ENCODE measurements around the gene ACTR6.
"Not testable (repeated sequence)": the region's sequence is repeated elsewhere in the genome, so short reads cannot be mapped to it uniquely, and the experiment has no call there.

The ACTR6 gene

DNA sequence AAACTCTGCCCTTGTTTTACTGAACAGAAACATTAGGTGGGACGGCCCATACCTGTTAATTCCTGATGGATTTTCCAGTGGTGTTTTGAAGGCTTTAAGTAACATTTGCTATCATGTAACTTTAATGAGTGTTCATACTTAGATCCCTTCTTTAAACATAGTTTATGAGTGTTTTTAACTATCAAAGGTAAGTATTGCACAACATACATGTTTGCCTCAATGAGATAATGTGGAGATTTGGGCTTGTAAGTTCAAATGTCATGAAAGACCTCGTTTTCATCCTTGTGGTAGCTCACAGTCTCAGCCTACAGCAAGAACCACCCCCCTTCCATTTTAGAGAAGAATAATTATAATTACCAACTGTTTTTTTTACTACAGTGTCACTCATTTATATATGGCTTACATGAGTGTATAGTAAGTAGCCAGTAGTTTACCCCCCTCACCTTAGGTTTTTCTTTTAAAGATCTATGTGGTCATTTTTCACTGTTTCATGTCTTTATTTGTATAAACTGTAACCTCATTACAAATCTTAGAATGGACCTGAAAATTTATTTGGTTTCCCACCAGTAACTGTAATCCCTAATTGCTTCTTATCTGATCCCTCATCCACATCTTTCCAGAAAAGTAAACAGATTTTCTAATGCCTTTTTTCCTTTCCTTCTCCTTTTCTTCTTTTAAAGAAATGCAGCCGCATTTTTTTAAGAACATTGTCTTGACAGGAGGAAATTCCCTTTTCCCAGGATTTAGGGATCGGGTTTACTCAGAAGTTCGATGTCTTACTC is 18.9 kb downstream of the ACTR6 start:
- no peak for DNase-seq (ENCODE audit: low read depth, low spot score)

- DNase-seq (ENCODE audit: low read depth, low spot score), result no peak
Measured at GRCh38 chr12:100221523-100221922, 20.9 kb downstream of the ACTR6 start.

DNA sequence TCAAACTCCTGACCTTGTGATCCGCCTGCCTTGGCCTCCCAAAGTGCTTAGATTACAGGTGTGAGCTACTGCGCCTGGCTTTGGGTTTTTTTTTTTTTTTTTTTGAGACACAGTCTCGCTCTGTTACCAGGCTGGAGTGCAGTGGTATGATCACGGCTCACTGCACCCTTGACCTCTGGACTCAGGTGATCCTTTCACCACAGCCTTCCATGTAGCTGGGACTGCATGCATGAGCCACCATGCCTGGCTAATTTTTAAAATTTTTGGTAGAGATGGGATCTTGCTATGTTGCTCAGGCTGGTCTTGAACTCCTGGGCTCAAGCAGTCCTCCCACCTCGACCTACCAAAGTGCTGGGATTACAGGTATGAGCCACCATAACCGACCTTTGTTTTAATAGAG is 21.6 kb downstream of the ACTR6 start:
- DNase-seq (ENCODE audit: low read depth, low spot score), result not testable (repeated sequence)

DNA sequence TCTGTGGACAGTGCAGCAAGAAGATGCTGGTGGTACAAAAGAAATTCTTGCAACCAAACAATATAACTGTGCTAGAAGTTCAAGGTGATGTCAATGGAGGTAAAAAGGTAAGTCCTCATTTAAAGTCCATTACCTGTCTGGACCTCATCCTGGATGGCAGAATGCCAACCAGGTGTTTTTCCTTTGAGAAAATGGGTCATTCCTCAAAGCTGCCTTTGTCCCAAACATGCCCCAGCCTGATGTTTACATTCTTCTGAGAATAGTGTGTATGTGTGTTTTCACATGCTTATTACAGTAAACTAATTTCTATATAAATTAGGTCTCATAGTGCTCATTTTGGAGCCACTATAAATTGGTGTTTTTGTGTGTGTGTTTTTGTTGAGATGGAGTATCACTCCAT is 24.9 kb downstream of the ACTR6 start:
- no peak for DNase-seq (ENCODE audit: low read depth, low spot score)

GRCh38 chr12:100229036-100229635 is 28.5 kb downstream of the ACTR6 start:
- DNase-seq (ENCODE audit: low read depth, low spot score), result no peak

- no peak for DNase-seq (ENCODE audit: low read depth, low spot score)
Measured at GRCh38 chr12:100229876-100230275, 29.3 kb downstream of the ACTR6 start.

DNA sequence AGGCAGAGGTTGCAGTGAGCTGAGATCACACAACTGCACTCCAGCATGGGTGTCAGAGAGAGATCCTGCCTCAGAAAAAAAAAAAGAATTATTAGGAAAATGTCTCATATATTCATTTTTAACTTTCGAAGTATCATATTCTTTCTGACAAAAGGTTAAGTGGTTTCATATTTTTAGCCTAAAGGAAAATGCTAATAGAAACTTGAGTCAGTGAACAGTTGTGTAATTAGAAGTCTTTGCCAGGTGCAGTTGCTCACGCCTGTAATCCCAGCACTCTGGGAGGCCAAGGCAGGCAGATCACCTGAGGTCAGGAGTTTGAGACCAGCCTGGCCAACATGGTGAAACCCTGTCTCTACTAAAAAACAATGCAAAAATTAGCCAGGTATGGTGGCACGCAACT is 31.3 kb downstream of the ACTR6 start:
- not testable (repeated sequence) for DNase-seq (ENCODE audit: low read depth, low spot score)

DNA sequence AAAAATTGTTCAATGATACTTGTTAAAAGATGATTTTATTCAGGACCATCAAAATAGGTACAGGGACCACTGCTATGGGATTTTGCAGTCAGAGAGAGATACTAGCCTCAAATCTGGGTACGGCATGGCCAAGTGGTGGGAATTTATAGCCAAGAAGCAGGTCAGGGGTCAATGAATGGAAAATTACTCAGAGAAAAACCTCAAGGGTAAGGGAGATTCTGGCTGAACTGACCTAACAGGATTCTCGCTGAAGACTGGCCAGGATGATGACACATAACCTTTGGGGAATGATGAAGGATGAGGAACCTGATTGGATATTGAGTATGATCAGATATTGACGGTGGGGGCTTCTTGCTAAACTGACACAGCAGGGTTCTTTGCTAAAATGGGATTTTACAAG is 33.6 kb downstream of the ACTR6 start:
- no peak for DNase-seq (ENCODE audit: low read depth, low spot score)

DNA sequence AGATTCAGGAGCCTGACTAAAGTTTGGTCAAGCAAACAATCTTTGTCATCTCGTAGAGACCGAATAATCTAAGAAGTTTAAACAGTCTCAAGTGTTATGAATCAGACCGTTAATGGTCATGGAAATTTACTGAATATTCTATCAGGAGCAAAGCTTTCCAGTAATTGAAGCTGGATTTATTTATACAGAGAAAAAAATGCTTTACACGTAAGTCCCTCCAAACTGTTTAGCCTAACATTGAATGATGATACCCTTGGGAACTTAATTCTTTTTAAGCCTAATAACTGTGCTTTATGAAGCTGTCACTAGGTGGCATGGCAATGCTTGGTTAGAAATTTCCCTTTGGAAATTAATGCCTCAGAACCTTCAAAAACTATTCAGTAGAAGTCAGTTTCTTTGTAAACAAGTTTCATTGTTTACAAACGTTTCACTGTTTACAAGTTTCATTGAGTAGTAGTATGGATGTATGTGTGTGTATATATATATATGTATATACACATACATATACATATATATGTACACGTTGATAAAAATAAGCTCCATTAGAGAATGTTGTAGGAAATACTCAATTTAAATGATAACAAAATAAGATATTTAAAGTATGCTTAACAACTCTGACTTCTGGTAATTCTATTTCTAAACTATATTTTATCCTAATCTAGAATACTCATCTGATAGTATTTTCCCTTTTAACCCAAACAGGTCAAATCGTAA is 34.1 kb downstream of the ACTR6 start:
- peak; percentile 20 for DNase-seq (ENCODE audit: low read depth, low spot score)

DNA sequence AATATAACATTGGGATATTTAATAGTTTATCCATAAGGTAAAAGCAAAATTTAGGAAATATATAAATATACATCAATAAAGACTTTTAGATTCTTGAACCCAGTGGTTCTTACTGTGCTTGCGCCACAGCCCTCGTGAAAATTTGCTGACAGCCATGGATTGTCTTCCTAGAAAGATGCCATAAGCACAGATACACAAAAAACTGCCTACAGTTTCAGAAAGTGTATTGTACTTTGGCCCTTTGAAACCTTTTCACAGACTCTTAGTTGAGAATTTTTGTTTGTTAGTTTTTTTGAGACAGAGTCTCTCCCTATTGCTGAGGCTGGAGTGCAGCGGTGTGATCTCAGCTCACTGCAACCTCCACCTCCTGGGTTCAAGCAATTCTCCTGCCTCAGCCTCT is 38.2 kb downstream of the ACTR6 start:
- DNase-seq (ENCODE audit: low read depth, low spot score), result no peak

GRCh38 chr12:100239589-100239988 is 39.0 kb downstream of the ACTR6 start:
- no peak for DNase-seq (ENCODE audit: low read depth, low spot score)

GRCh38 chr12:100243137-100243536 is 42.5 kb downstream of the ACTR6 start:
- DNase-seq (ENCODE audit: low read depth, low spot score), result no peak

GRCh38 chr12:100247765-100248164 is 47.1 kb downstream of the ACTR6 start:
- no peak for DNase-seq (ENCODE audit: low read depth, low spot score)

- DNase-seq (ENCODE audit: low read depth, low spot score), result no peak
Measured at GRCh38 chr12:100248886-100249285, 48.3 kb downstream of the ACTR6 start.

GRCh38 chr12:100249941-100250340 is 49.3 kb downstream of the ACTR6 start:
- no peak for DNase-seq (ENCODE audit: low read depth, low spot score)

GRCh38 chr12:100251917-100252316 is 51.3 kb downstream of the ACTR6 start:
- DNase-seq (ENCODE audit: low read depth, low spot score), result no peak

DNA sequence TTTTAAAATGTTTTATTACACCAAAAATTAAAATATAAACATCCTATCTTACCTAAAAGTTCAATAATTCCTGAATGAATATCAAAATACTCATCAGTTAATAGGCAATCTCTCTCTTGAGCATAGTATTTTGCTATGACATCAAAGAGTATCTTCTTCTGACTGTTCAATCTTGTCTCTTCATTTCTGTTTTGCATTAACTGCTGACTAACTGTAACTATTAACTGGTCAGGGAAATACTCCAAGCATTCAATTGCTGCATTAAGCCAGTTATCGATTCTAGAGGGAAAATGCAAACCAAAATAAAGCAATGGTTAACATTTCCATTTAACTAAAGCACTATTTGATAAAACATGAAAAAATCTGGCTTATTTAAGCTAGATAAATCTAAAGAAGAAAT is 52.8 kb downstream of the ACTR6 start:
- DNase-seq (ENCODE audit: low read depth, low spot score), result no peak

DNA sequence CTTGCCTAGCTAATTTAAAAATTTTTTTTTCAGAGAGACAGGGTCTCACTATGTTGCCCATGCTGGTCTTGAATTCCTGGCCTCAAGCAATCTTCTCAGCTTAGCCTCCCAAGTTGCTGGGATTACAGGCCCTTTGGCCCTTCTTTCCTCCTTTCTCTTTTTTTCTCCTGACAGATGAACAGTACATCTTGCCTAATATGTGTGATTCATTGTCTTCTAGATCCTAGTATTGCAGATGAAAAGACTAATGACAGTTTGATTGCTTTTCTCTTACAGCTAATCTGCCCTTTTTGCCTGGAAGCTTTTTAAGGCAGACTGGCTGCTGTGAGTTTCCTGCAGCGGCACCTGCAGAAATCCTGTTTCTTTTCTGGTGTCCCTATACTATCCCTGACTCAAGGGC is 54.3 kb downstream of the ACTR6 start:
- DNase-seq (ENCODE audit: low read depth, low spot score), result no peak

DNA sequence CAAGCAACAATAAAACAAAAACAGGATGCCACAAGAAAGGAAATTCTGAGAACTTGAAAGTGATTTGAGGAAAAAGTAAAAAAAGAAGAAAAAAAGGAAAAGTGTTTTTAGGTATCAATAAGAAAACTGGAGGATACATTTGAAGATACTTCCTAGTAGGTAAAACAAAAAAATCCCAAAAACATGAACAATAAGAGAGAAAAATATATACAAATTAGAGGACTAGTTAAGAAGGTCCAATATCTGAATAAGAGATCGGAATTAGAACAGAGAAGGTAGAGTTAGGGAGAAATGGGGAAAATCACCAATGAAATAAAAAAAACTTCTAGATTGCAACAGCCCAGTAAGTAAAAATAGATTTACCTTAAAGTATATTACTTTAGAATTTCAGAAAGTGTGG is 57.5 kb downstream of the ACTR6 start:
- no peak for DNase-seq (ENCODE audit: low read depth, low spot score)

DNA sequence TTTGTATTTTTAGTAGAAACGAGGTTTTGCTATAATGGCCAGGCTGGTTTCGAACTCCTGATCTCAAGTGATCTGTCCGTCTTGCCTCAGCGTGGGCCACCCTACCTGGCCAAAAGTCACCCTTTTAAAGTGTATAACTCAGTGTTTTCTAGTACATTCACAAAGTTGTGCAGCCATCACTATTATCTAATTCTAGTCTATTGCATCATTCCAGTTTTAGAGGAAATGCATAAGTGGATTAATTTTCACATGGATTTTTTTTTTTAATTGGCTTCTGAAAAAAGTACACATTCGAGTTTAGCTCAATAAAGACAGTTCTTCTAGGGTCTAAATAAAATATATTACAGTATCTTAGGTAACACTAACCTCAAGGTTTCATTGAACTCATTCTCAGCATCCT is 62.5 kb downstream of the ACTR6 start:
- DNase-seq (ENCODE audit: low read depth, low spot score), result no peak

- DNase-seq (ENCODE audit: low read depth, low spot score), result not testable (repeated sequence)
Measured at GRCh38 chr12:100265107-100265506, 64.5 kb downstream of the ACTR6 start.

- DNase-seq (ENCODE audit: low read depth, low spot score), result no peak
Measured at GRCh38 chr12:100265732-100266584, 65.3 kb downstream of the ACTR6 start.
